CD4-positive, alpha-beta T cell treated with Interleukin-17A for 1 hour (primary cell): ENCODE measurements around the gene ABCA4.
A peak's percentile ranks its signal among the peaks of the same experiment; 100 is the strongest.

Experiments used
- DNase-seq: peaks from one replicate; pipeline ENCODE4 v3.0.0-alpha.2; 2020

Gene ABCA4

GRCh38 chr1:94101613-94102525, 19.1 kb downstream of the ABCA4 start:
- no peak for DNase-seq

DNA sequence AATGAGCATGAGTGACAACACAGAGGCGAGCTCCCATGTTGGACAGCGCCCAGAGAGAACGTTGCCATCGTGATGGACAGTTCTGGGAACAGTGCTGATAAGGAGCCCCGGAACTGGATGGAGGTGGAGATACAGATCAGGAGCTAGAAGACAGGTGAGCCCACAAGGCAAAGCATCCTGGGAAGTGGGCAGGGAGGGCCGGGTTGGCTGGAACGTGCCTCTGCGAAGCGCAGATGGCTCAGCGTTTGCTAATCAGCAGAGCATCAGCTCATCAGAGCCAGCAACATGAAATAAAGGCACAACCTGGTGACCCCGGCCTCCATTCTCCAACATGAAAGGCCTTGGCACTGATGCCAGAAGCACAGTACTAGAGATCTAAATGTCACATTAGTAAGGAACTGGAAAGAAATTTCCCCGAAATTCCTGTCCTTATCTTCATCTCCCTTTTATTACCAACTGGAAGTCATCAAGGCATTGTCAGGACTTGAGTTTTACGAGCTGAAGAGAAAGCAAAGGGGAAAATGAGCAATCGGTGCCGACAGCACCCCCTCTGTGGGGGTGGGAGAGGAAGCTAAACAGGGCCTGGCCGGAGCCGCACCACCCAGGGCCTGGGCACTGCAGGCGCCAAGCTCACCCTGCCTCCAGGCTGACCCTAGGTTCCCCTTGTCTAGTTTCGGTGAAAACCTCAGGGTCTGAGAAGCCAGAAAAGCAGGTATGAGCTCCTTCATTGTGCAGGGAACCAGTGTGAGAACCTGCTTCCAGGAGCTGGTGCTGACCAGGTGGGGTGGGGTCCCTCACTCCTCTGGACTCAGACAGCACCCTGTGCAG, 19.9 kb downstream of the ABCA4 start:
- DNase-seq = no peak

- DNase-seq = no peak
Measured at GRCh38 chr1:94100129-94100784, 20.7 kb downstream of the ABCA4 start.

DNA sequence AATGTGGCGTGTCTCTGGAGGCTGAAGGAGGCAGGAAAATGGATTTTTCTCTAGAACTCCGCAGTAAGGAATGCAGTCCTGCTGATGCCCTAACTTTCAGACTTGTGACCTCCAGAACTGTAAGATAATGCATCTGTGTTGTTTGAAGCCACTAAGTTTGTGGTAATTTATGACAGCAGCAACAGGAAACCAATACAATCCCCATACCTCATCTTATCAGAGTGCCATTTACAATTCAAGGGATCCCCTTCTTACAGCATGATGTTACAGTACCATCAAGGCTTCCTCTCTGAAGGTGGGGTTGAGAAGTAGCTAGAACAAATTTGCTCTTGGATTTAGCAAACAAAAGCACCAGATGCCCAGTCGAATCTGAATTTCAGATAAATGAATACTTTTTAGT, 21.6 kb downstream of the ABCA4 start:
- DNase-seq = no peak

GRCh38 chr1:94098585-94099111, 22.3 kb downstream of the ABCA4 start:
- DNase-seq = no peak

- no peak for DNase-seq
Measured at GRCh38 chr1:94096797-94097549, 24.0 kb downstream of the ABCA4 start.

DNA sequence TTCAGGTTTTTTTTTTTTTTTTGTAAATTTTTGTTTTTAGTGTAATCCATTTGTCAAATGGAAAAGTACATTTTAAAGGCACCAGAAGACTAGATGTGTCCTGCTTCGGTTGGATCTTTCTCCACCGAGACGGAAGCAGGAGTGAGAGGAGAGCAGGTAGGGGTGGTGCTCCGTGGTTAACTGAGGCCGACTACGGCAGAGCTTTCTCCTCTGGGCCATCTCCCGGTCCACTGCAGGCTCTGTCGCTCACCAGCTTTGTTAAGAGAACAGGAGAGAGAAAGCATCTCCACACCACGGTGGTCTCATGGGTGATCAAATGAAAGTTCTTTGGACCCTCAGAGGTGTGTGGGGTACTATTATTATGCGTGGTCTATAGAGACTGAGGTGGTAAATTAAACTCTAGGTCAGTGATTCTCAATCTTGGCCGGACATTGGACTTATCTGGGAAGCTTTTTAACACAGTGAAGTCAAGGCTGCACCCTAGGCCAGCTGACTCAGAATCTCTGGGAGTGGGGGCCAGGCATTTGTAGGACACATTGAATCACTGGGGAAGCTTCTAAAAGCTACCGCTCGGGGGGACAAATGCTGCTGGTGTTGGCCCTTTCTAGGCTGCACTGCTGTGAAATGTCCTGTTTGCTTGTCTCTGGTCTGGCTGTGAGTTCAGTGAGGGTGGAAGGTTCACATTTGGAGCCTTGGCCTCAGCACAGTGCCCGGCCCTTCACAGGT, 25.0 kb downstream of the ABCA4 start:
- DNase-seq = no peak

DNA sequence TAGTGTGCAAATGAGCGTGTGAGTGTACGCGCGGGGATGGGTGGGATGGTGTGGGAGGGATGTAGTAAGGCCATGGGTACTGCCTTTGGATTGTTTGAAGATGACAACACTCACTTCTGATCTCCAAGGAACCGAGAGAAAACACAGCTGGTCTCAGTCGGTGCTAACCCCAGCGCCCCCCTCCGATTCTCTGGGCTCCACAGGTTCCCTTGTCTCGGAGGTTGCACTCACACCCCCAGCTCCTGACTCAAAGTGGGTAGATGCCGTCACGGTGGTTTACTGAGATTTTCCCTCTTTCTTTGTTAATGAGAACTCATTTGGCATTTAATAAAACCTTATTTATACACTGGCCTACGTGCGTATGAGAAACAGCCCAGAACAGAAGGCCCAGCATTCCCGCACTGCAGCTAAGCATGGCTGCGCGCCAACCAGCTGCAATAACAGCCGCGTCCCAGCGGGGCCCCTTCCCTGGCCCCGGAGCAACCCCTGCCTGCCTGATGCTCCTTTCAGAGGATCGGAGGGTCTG, 25.8 kb downstream of the ABCA4 start:
- DNase-seq = no peak

- DNase-seq = no peak
Measured at GRCh38 chr1:94094469-94095111, 26.4 kb downstream of the ABCA4 start.

- no peak for DNase-seq
Measured at GRCh38 chr1:94093996-94094395, 27.0 kb downstream of the ABCA4 start.

GRCh38 chr1:94093396-94093795, 27.6 kb downstream of the ABCA4 start:
- DNase-seq = no peak

- peak; percentile 19 for DNase-seq
Measured at GRCh38 chr1:94092210-94092613, 28.7 kb downstream of the ABCA4 start.

- DNase-seq = no peak
Measured at GRCh38 chr1:94090761-94091160, 30.2 kb downstream of the ABCA4 start.

DNA sequence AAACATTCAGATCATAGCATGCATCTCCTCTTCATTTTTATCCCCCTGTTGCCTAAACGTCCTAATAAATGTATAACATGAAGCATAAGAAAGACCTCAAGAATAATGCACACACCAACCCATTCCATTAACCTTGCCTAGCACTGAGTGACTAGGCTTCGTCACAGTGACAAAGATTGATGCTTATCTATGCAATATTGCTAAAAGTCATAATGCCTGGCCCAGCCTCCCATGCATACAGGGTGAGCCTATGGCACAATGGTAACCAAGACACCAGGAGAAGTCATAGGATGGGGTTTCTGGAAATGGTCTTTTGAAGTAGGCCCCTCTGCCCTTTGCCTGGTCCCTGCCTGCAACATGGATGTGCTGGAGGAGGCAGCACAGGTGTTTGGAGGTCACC, 33.8 kb downstream of the ABCA4 start:
- no peak for DNase-seq

DNA sequence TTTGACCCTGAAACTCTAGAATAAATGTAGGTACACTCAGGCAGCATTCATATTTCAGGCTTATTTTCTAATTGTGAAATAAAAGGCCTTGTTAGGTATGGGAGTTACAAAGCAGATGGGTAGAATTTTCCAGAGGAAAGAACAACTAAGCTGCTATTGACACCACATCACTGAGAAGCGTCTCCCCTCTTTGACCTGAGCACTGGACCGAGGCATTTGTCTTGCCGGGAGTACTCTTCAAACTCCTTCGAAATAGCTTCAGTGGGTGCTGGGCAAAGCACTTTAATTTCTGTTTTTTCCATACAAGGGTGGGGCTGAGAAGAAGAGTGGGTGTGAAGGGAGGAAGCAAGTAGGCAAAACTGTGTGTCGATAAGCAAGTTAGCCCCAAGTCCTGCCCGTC, 36.4 kb downstream of the ABCA4 start:
- no peak for DNase-seq

- no peak for DNase-seq
Measured at GRCh38 chr1:94084085-94084484, 36.9 kb downstream of the ABCA4 start.

DNA sequence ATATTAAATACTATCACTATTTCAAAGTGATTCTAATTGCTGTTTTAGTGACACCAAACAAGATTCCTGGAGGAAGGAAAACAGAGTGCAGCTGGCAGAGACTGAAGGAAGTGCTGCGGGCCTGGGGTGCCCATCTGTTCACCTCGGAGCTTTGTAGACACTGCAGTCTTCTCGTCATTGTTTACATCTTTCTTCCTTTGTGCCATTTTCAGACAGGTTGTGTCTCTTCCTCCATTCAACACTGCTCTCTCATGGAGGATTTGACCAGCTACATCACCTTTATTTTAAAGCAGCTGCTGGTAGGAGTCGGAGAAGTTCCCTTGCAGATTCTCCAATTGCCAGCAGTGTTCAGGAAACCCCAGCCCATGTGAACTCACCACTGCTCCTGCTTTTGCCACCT, 37.3 kb downstream of the ABCA4 start:
- no peak for DNase-seq

DNA sequence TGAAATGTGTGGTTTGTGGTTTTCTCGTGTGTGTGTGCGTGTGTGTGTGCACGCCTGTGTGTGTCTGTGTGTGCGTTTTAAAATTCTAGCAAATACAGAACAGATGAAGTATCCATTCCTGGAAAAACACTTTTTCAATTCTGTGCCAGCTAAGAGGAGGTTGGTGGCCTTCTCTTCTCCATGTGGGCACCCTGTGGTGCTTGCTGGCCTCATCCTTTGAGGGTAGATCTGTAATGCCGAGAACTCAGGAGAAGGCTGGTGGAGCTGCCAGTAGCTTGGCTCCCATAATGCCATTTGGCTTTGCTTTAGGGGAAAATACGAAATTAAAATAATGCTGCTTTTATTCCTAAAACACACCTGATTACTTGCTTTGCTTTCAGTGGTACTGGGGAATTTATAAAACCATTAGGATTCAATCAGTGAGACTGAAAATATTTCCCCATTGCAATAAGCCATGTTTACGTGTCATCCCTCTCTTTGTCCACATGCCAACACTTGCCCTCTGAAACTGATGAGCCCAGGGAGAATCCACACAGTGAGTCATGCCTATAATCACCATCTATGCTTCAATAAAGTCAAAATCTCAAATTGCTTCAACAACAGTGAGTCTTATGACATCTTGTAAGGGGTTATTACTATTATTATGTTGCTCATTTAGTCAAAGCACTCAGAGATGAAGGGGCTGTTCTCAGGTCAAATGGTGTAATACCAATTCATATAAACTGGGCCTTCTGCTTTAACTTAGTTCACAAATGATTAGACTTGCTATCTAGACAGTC, 39.2 kb downstream of the ABCA4 start:
- DNase-seq = no peak

DNA sequence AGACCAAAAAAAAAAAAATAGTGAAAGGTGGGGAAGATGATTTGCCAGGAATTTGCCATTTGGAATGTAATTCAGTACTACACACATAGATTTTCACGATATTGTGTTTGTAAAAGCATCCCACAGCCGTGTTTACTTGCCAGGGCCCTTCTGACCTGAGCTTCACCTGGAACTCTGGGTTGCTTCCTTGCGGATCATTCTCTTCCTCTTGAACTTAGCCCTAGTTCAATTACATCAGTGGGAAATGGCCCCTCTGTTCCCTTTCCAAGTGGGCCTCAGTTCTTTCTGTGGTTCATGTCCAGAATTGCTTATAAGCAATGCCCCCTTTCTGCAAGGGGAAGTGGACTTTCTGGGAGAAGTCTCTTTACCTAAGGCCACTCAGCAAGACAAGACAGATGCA, 41.0 kb downstream of the ABCA4 start:
- DNase-seq = no peak
